Esophagus muscularis mucosa (tissue), 4 donors: Measurements from ENCODE around the gene AOAH. TPM values are rescaled to one million over a fixed set of nuclear protein-coding genes. Genes with fewer than 3 reads are reported as not detected.

Experiments
- DNase-seq: peaks from one replicate; pipeline ENCODE4 v3.0.0-alpha.2; 2017; ENCODE audit errors: extremely low spot score
- H3K27ac ChIP-seq, 4 donors: fragments of 200-600 bp; sonication (generic); replicated peaks in 1 of 4; 1 replicate in 3 of 4; 2 replicates in 1 of 4; pipeline ENCODE4 v1.5.1; 2016 to 2019; ENCODE audit warnings: mild to moderate bottlenecking in 1 of 4
- H3K27me3 ChIP-seq, 4 donors: fragments of 200-600 bp; sonication (generic); one replicate each; pipeline versions ENCODE4 v1.5.1 to v1.6.0; 2016 to 2019
- H3K36me3 ChIP-seq, 4 donors: fragments of 200-600 bp; sonication (generic); one replicate each; pipeline ENCODE4 v1.5.1; 2016 to 2019
- H3K4me1 ChIP-seq, 4 donors: fragments of 200-600 bp; sonication (generic); one replicate each; pipeline ENCODE4 v1.5.1; 2016 to 2019
- H3K4me3 ChIP-seq, 4 donors: fragments of 200-600 bp; sonication (generic); 1 replicate in 2 of 4; 2 replicates in 2 of 4; pipeline ENCODE4 v1.5.1; 2016 to 2019; ENCODE audit warnings: mild to moderate bottlenecking in 4 of 4, moderate library complexity in 1 of 4
- H3K9me3 ChIP-seq, 4 donors: fragments of 200-600 bp; sonication (generic); 1 replicate in 3 of 4; 2 replicates in 1 of 4; pipeline ENCODE4 v1.5.1; 2016 to 2019
- CTCF ChIP-seq, 3 experiments: fragments of 200-600 bp in 2 of 3; fragments of 450-650 bp in 1 of 3; sonication (generic) in 2 of 3; IDR thresholded peaks; one replicate each; pipeline ENCODE4 v1.5.1; 2017 to 2019; ENCODE audit warnings: antibody characterized with exemption in 3 of 3, mild to moderate bottlenecking in 2 of 3, moderate library complexity in 1 of 3
- EP300 ChIP-seq: sonication (generic); formaldehyde crosslinking; IDR thresholded peaks from one replicate; pipeline ENCODE4 v1.6.1; 2017; ENCODE audit warnings: antibody characterized with exemption
- POLR2A ChIP-seq: fragments of 450-650 bp; IDR thresholded peaks from one replicate; pipeline ENCODE4 v1.6.1; 2017; ENCODE audit warnings: antibody characterized with exemption, moderate library complexity, mild to moderate bottlenecking, low read depth
- POLR2AphosphoS5 ChIP-seq, 2 donors: sonication (generic); formaldehyde crosslinking; IDR thresholded peaks; one replicate each; pipeline ENCODE4 v1.6.1; 2017; ENCODE audit warnings: antibody characterized with exemption in 2 of 2
- WGBS: methylation state at CpG from one replicate; pipeline ENCODE4 v1.1.5; 2018; 5-methylcytosine and 5-hydroxymethylcytosine counted together
- intact Hi-C: fragments of 100-400 bp; cut with DNase I; formaldehyde crosslinking; loops from one replicate; pipeline ENCODE4 v1.15.1; 2023
- total RNA-seq, 4 donors: library from RNA; depleted of rRNA; stranded (reverse); fragments of >200 nt; gene quantifications; one replicate each; pipeline versions ENCODE4 v1.1.0 to v1.2.1, GENCODE V29; 2016

AOAH gene
- total RNA-seq, 4 donors from 2014 or later, result 2.0 to 16.1 (median 4.5) TPM

DNA sequence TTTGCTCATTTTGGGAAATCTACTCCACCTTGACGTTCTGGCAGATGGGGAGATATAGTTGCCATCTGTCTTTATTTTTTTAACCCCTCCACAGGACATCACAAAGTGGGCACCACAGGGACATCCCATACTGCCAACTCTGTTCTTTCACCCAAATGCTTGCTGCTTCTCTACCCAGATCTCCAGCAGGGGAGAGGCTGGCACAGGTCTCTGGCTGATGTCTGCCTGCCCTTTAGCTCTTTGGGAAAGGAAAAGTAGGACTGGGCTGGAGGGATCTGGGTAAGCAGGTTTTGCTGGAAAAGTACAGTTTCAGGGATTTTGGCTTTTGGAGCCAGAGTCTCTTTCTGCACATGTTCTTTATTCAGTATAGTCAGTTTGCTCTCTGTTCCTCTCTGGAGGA lies 178.0 kb downstream of the AOAH start:
- DNase-seq, result no peak
- no peak overlapping the region for H3K4me3 ChIP-seq
- 19% methylated on average over 1 of the region's 1 CpG for WGBS
- no peaks in the 10 kb centered on the region for H3K27me3 ChIP-seq
- no peaks in the 10 kb centered on the region for H3K36me3 ChIP-seq
- no peak for TF ChIP-seq POLR2A
- no peak for TF ChIP-seq CTCF (IDR thresholded peaks at IDR 0.05)
- TF ChIP-seq EP300, result no peak
- TF ChIP-seq POLR2AphosphoS5 (IDR thresholded peaks at IDR 0.05), result no peak
- H3K27ac ChIP-seq, result no peak overlapping the region
- H3K4me1 ChIP-seq, result no peaks in the 10 kb centered on the region
- H3K9me3 ChIP-seq, result no peaks in the 10 kb centered on the region
- intact Hi-C loops, result no loop called here

DNA sequence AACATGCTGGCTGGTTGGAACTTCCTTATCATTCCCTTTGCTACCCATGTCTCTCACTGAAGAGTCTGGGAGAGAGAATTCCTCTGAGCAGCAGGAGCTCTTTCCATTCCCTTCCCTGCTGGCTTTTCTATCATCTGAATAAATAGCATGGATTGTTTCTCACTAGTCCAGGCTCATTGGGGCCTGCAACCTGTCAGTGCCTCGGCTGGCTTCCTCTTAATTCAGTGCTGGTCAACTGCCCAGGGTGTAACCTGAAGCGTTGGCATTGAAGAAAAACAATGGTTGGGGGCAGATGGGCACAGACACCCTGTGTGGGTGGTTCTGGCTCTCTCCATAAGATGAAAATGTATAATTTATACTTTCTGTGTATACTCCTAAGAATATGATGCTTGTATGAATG lies 179.0 kb downstream of the AOAH start:
- H3K27me3 ChIP-seq, result no peaks in the 10 kb centered on the region
- intact Hi-C loops, result no loop called here

GRCh38 chr7:36538126-36538525 lies 186.2 kb downstream of the AOAH start:
- no peak for DNase-seq
- H3K27me3 ChIP-seq, result no peaks in the 10 kb centered on the region
- intact Hi-C loops, result no loop called here
- no peaks in the 10 kb centered on the region for H3K4me1 ChIP-seq
- 78% methylated on average over 7 of the region's 7 CpGs for WGBS
- no peaks in the 10 kb centered on the region for H3K36me3 ChIP-seq
- no peak overlapping the region for H3K4me3 ChIP-seq
- H3K27ac ChIP-seq, result no peak overlapping the region
- no peaks in the 10 kb centered on the region for H3K9me3 ChIP-seq
- TF ChIP-seq EP300, result no peak
- no peak for TF ChIP-seq POLR2AphosphoS5 (IDR thresholded peaks at IDR 0.05)
- TF ChIP-seq POLR2A, result no peak
- no peak for TF ChIP-seq CTCF (IDR thresholded peaks at IDR 0.05)

More for the DNA sequence above, 179.0 kb downstream of the AOAH start:
- TF ChIP-seq POLR2A, result no peak
- TF ChIP-seq POLR2AphosphoS5 (IDR thresholded peaks at IDR 0.05), result no peak
- TF ChIP-seq CTCF (IDR thresholded peaks at IDR 0.05), result no peak
- no peak for TF ChIP-seq EP300
- no peak overlapping the region for H3K4me3 ChIP-seq
- H3K27ac ChIP-seq, result no peak overlapping the region
- no peaks in the 10 kb centered on the region for H3K36me3 ChIP-seq
- H3K4me1 ChIP-seq, result no peaks in the 10 kb centered on the region
- WGBS, result 67% methylated on average over 2 of the region's 2 CpGs
- no peak for DNase-seq
- no peaks in the 10 kb centered on the region for H3K9me3 ChIP-seq

- H3K36me3 ChIP-seq, result no peaks in the 10 kb centered on the region
- intact Hi-C loops, result no loop called here
- DNase-seq, result no peak
- H3K27me3 ChIP-seq, result no peaks in the 10 kb centered on the region
- no peaks in the 10 kb centered on the region for H3K9me3 ChIP-seq
- no peak overlapping the region for H3K4me3 ChIP-seq
- TF ChIP-seq EP300 (no peak), CTCF (IDR thresholded peaks at IDR 0.05) (no peak), POLR2A (no peak), POLR2AphosphoS5 (IDR thresholded peaks at IDR 0.05) (no peak)
- 77% methylated on average over 9 of the region's 9 CpGs for WGBS
- no peak overlapping the region for H3K27ac ChIP-seq
- no peaks in the 10 kb centered on the region for H3K4me1 ChIP-seq
Measured at GRCh38 chr7:36535866-36536664, 188.2 kb downstream of the AOAH start.

DNA sequence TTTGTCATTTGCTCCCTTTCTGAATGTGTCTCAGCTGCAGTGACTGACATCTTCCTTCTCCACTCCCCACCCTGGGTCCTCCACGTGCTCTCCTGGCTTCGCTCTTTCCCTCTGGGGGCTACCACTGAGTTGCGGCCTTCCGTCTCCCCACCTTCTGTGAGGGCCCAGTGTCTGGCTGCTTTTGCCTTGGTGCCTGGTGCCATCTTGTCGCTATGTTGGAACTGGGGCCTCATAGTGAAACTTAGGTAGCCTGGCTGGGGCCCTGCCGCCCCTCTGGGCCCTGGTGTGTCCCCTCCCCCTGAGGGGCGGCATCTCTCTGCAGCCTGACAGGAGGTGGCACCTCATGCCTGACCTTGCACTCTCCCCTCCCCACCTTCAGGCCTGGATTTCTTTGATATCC lies 190.6 kb downstream of the AOAH start:
- TF ChIP-seq POLR2A (no peak), POLR2AphosphoS5 (IDR thresholded peaks at IDR 0.05) (no peak), EP300 (no peak), CTCF (IDR thresholded peaks at IDR 0.05) (no peak)
- Histone ChIP-seq H3K4me1 (no peaks in the 10 kb centered on the region), H3K27me3 (no peaks in the 10 kb centered on the region), H3K4me3 (no peak overlapping the region), H3K36me3 (no peaks in the 10 kb centered on the region), H3K9me3 (no peaks in the 10 kb centered on the region), H3K27ac (no peak overlapping the region)
- DNase-seq, result no peak
- intact Hi-C loops, result no loop called here
- 87% methylated on average over 7 of the region's 7 CpGs for WGBS
